ENCODE results near the gene SAMD11. TPM values are rescaled to one million over a fixed set of nuclear protein-coding genes. Genes with fewer than 3 reads are reported as not detected.

SAMD11 gene
- total and polyA plus RNA-seq, 2 of the 8 experiments (the other 6 are each of a cell fraction or from before 2014, with no cell fraction given), result 0.18 to 0.30 TPM

DNA sequence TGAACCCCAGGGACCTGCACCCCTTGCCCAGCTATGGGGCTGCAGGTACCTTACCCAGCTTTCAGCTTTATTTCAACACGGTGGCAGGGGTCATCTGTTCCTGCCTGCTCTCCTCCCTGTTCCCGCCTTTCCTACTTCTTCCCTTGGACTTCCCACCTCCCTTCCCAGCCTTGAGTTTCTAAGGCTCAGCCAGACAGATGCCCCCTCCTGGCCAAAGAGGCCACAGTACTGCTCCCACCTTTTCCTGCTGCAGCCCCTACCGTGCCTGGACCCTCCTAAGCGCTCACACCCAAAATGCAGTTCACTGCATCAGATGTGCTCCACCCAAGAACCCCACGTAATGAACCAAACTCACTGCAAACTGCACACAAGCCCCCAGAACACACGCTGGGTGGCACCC is 27.6 kb downstream of the SAMD11 start (continued):
- TF ChIP-seq SIRT6 (IDR thresholded peaks at IDR 0.05; ENCODE audit: low read length), result no peak
